ENCODE measurements around the gene FXR2. TPM values are rescaled to one million over a fixed set of nuclear protein-coding genes. Genes with fewer than 3 reads are reported as not detected.

Gene FXR2
- total and polyA plus RNA-seq, 9 donors: 13.8 to 36.1 (median 26.6) TPM

DNA sequence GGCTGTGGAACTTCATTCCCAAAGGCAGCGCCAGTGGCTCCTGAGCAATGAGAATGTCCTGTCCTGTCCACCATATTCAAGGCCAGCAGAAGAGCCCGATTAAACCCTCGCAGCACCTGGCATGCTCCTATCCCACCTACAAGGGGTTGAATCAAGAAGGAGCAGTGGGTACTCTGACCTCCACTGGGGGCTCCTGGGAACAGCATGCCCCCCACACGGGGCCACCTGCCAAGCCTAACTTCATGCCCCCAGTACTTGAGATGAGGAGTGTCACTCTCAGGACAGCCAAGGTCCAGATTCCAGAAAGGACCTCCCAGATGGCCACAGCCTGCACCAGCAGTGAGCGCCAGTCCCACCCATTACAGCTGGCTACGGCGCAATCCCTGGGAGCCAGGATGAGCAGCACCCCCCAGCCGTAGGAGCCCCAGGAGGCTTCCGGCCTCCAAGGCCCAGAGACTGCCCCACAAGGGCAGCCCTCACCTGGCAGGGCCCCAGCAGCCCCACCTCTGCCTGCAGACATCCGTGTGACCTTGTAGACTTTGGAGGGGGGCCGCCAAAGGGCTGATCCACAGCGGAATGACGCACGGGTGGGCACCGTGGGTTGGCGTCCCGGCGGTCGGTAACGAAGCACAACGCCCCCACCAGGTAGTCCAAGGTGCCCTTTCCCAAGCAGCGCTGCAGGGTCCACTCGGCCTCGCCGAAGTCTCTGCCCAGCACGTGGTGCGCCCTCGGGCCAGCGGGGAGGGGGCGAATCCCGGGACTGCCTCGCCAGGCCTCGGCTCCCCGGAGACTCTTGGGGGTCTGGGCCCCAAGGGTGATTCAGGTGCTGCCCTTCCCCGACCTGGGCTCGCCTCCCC is 32.1 kb downstream of the FXR2 start:
- Histone ChIP-seq H3K27ac (peak overlapping the region; percentile 83 to 93), H3K4me1 (ENCODE audit: insufficient read depth) (peaks cover 18% of the 10 kb centered on the region), H3K9me3 (no peaks in the 10 kb centered on the region), H3K36me3 (no peaks in the 10 kb centered on the region), H3K4me3 (peak overlapping the region; percentile 77), H3K27me3 (no peaks in the 10 kb centered on the region)
- intact Hi-C loops (cut with DNase I): no loop called here
- WGBS, 3 donors: 67 to 76% (median 75%) methylated on average over 33 to 36 of the region's 36 CpGs
- DNase-seq: peak in 4 of 5 donors; percentile 56 to 77 (median 74)
- TF ChIP-seq, protein P1, sequence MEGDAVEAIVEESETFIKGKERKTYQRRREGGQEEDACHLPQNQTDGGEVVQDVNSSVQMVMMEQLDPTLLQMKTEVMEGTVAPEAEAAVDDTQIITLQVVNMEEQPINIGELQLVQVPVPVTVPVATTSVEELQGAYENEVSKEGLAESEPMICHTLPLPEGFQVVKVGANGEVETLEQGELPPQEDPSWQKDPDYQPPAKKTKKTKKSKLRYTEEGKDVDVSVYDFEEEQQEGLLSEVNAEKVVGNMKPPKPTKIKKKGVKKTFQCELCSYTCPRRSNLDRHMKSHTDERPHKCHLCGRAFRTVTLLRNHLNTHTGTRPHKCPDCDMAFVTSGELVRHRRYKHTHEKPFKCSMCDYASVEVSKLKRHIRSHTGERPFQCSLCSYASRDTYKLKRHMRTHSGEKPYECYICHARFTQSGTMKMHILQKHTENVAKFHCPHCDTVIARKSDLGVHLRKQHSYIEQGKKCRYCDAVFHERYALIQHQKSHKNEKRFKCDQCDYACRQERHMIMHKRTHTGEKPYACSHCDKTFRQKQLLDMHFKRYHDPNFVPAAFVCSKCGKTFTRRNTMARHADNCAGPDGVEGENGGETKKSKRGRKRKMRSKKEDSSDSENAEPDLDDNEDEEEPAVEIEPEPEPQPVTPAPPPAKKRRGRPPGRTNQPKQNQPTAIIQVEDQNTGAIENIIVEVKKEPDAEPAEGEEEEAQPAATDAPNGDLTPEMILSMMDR (IDR thresholded peaks at IDR 0.05): no peak
- TF ChIP-seq EP300 (IDR thresholded peaks at IDR 0.05): no peak
- no peak for TF ChIP-seq POLR2A (IDR thresholded peaks at IDR 0.05)

GRCh38 chr17:7580604-7581575 is 33.8 kb downstream of the FXR2 start:
- DNase-seq: peak in 1 of 5 donors; percentile 27
- Histone ChIP-seq H3K4me3 (no peak overlapping the region), H3K27me3 (no peaks in the 10 kb centered on the region), H3K9me3 (no peaks in the 10 kb centered on the region), H3K27ac (peak overlapping the region in 1 of 2 donors; percentile 7), H3K4me1 (ENCODE audit: insufficient read depth) (peaks cover 18% of the 10 kb centered on the region), H3K36me3 (no peaks in the 10 kb centered on the region)
- intact Hi-C loops (cut with DNase I): no loop called here
- WGBS, 3 donors: 66 to 69% (median 68%) methylated on average over 23 of the region's 23 CpGs
- TF ChIP-seq, protein P1 (IDR thresholded peaks at IDR 0.05): no peak
- TF ChIP-seq EP300 (IDR thresholded peaks at IDR 0.05) (no peak), POLR2A (IDR thresholded peaks at IDR 0.05) (no peak)

DNA sequence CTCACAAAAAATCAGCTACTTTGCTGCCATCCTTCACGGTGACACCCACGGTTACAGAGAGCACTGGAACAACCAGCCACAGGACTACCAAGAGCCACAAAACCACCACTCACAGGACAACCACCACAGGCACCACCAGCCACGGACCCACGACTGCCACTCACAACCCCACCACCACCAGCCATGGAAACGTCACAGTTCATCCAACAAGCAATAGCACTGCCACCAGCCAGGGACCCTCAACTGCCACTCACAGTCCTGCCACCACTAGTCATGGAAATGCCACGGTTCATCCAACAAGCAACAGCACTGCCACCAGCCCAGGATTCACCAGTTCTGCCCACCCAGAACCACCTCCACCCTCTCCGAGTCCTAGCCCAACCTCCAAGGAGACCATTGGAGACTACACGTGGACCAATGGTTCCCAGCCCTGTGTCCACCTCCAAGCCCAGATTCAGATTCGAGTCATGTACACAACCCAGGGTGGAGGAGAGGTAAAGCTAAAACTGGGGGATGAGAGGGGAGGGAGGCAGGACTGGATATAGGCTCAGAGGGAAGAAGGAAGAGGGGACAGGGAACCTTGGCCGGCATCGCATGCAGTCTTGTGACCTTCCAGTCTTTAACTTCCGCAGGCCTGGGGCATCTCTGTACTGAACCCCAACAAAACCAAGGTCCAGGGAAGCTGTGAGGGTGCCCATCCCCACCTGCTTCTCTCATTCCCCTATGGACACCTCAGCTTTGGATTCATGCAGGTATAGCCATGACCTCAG is 34.7 kb downstream of the FXR2 start:
- peaks cover 18% of the 10 kb centered on the region for H3K4me1 ChIP-seq (ENCODE audit: insufficient read depth)
- TF ChIP-seq POLR2A (IDR thresholded peaks at IDR 0.05): no peak
- TF ChIP-seq, protein P1 (IDR thresholded peaks at IDR 0.05): no peak
- no peak for TF ChIP-seq EP300 (IDR thresholded peaks at IDR 0.05)
- no peaks in the 10 kb centered on the region for H3K9me3 ChIP-seq
- WGBS, 3 donors: 64 to 67% (median 65%) methylated on average over 12 of the region's 12 CpGs
- no peaks in the 10 kb centered on the region for H3K27me3 ChIP-seq
- no peaks in the 10 kb centered on the region for H3K36me3 ChIP-seq
- intact Hi-C loops (cut with DNase I): no loop called here
- H3K27ac ChIP-seq: peak overlapping the region; percentile 33 to 58
- H3K4me3 ChIP-seq: no peak overlapping the region
- peak in 2 of 5 donors; percentile 21 to 29 for DNase-seq

All from ovary (tissue), 9 donors.